Sigmoid colon (tissue), 4 donors: Measurements from ENCODE around the gene TUBA8.

ENCODE experiments used
- POLR2A ChIP-seq, 2 donors: fragments of 450-650 bp; IDR thresholded peaks; one replicate each; pipeline ENCODE4 v1.6.1; 2016; ENCODE audit warnings: antibody characterized with exemption in 2 of 2, mild to moderate bottlenecking in 2 of 2, moderate library complexity in 2 of 2
- POLR2AphosphoS5 ChIP-seq, 4 donors: sonication (generic); formaldehyde crosslinking; IDR thresholded peaks; one replicate each; pipeline ENCODE4 v1.6.1; 2017; ENCODE audit warnings: antibody characterized with exemption in 4 of 4
- TF ChIP-seq, protein P1 (sequence below), 4 experiments: fragments of 450-650 bp in 3 of 4; fragments of 200-600 bp in 1 of 4; IDR thresholded peaks; one replicate each; pipeline ENCODE4 v1.5.1; 2016 to 2019; ENCODE audit warnings: antibody characterized with exemption in 4 of 4, mild to moderate bottlenecking in 3 of 4, moderate library complexity in 2 of 4

GRCh38 chr22:18090286-18090685, 20.3 kb upstream of the TUBA8 start:
- TF ChIP-seq POLR2A (IDR thresholded peaks at IDR 0.05) (no peak), POLR2AphosphoS5 (IDR thresholded peaks at IDR 0.05) (no peak)
- TF ChIP-seq, protein P1, sequence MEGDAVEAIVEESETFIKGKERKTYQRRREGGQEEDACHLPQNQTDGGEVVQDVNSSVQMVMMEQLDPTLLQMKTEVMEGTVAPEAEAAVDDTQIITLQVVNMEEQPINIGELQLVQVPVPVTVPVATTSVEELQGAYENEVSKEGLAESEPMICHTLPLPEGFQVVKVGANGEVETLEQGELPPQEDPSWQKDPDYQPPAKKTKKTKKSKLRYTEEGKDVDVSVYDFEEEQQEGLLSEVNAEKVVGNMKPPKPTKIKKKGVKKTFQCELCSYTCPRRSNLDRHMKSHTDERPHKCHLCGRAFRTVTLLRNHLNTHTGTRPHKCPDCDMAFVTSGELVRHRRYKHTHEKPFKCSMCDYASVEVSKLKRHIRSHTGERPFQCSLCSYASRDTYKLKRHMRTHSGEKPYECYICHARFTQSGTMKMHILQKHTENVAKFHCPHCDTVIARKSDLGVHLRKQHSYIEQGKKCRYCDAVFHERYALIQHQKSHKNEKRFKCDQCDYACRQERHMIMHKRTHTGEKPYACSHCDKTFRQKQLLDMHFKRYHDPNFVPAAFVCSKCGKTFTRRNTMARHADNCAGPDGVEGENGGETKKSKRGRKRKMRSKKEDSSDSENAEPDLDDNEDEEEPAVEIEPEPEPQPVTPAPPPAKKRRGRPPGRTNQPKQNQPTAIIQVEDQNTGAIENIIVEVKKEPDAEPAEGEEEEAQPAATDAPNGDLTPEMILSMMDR (IDR thresholded peaks at IDR 0.05) = no peak
